Suprapubic skin (tissue), 4 donors: Measurements from ENCODE around the gene CYBA. TPM values are rescaled to one million over a fixed set of nuclear protein-coding genes. Genes with fewer than 3 reads are reported as not detected.

Source experiments
- DNase-seq, 2 donors: peaks; one replicate each; pipeline ENCODE4 v3.0.0-alpha.2; 2019; ENCODE audit warnings: low spot score in 2 of 2
- H3K27ac ChIP-seq: fragments of 200-600 bp; sonication (generic); one replicate; pipeline ENCODE4 v1.5.1; 2019
- H3K27me3 ChIP-seq: fragments of 200-600 bp; sonication (generic); one replicate; pipeline ENCODE4 v1.5.1; 2019
- H3K36me3 ChIP-seq: fragments of 200-600 bp; sonication (generic); one replicate; pipeline ENCODE4 v1.5.1; 2019
- H3K4me1 ChIP-seq: fragments of 200-600 bp; sonication (generic); one replicate; pipeline ENCODE4 v1.5.1; 2019
- H3K4me3 ChIP-seq: fragments of 200-600 bp; sonication (generic); one replicate; pipeline ENCODE4 v1.5.1; 2019; ENCODE audit warnings: mild to moderate bottlenecking
- H3K9me3 ChIP-seq: fragments of 200-600 bp; sonication (generic); one replicate; pipeline ENCODE4 v1.5.1; 2019
- CTCF ChIP-seq, 2 donors: fragments of 200-600 bp in 1 of 2; fragments of 450-650 bp in 1 of 2; sonication (generic) in 1 of 2; IDR thresholded peaks; one replicate each; pipeline ENCODE4 v1.5.1; 2016 to 2019; ENCODE audit warnings: antibody characterized with exemption in 2 of 2, mild to moderate bottlenecking in 1 of 2, moderate library complexity in 1 of 2
- EP300 ChIP-seq: sonication (generic); formaldehyde crosslinking; IDR thresholded peaks from one replicate; pipeline ENCODE4 v1.6.1; 2017; ENCODE audit warnings: antibody characterized with exemption
- POLR2A ChIP-seq, 2 donors: fragments of 450-650 bp; IDR thresholded peaks; one replicate each; pipeline ENCODE4 v1.6.1; 2017; ENCODE audit warnings: antibody characterized with exemption in 2 of 2, mild to moderate bottlenecking in 2 of 2, moderate library complexity in 2 of 2
- POLR2AphosphoS5 ChIP-seq, 3 donors: sonication (generic); formaldehyde crosslinking; IDR thresholded peaks; one replicate each; pipeline ENCODE4 v1.6.1; 2017; ENCODE audit warnings: antibody characterized with exemption in 3 of 3
- WGBS: methylation state at CpG from one replicate; pipeline ENCODE4 v1.1.5; 2018; 5-methylcytosine and 5-hydroxymethylcytosine counted together
- total RNA-seq, 4 donors: library from RNA; depleted of rRNA; stranded (reverse); fragments of >200 nt; gene quantifications; one replicate each; pipeline ENCODE4 v1.1.0, GENCODE V29; 2016

Gene CYBA
- total RNA-seq, 4 donors from 2014 or later, result 22.4 to 39.1 (median 29.7) TPM

- DNase-seq, result no peak
- Histone ChIP-seq H3K4me3 (no peak overlapping the region), H3K36me3 (peaks cover 67% of the 10 kb centered on the region), H3K4me1 (peaks cover 20% of the 10 kb centered on the region), H3K27me3 (no peaks in the 10 kb centered on the region), H3K27ac (no peak overlapping the region), H3K9me3 (no peaks in the 10 kb centered on the region)
- 58% methylated on average over 7 of the region's 7 CpGs for WGBS
- no peak for TF ChIP-seq POLR2AphosphoS5 (IDR thresholded peaks at IDR 0.05)
- TF ChIP-seq POLR2A (IDR thresholded peaks at IDR 0.05), result no peak
- TF ChIP-seq CTCF (IDR thresholded peaks at IDR 0.05), result no peak
- no peak for TF ChIP-seq EP300
Measured at GRCh38 chr16:88602091-88602490, 48.8 kb downstream of the CYBA start.

GRCh38 chr16:88601313-88602036 lies 49.4 kb downstream of the CYBA start:
- Histone ChIP-seq H3K9me3 (no peaks in the 10 kb centered on the region), H3K4me1 (peaks cover 20% of the 10 kb centered on the region), H3K4me3 (no peak overlapping the region), H3K27me3 (no peaks in the 10 kb centered on the region), H3K27ac (no peak overlapping the region), H3K36me3 (peaks cover 61% of the 10 kb centered on the region)
- 77% methylated on average over 9 of the region's 9 CpGs for WGBS
- DNase-seq, result no peak
- TF ChIP-seq CTCF (IDR thresholded peaks at IDR 0.05) (no peak), EP300 (no peak), POLR2AphosphoS5 (IDR thresholded peaks at IDR 0.05) (no peak), POLR2A (IDR thresholded peaks at IDR 0.05) (no peak)

DNA sequence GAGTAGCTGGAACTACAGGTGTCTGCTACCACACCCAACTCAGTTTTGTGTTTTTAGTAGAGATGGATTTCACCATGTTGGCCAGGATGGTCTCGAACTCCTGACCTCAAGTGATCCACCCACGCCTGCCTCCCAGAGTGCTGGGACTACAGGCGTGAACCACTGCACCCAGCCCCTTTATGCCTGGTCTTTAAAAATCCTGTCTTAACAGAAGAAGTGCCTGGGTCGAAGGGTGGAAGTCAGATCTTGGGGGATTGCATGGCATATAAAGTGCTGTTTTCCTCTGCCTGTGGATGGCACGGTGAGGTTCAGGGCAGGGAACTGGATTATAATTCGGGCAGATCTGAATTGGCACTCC lies 50.3 kb downstream of the CYBA start:
- no peak for TF ChIP-seq POLR2AphosphoS5 (IDR thresholded peaks at IDR 0.05)
- no peak for TF ChIP-seq POLR2A (IDR thresholded peaks at IDR 0.05)
- TF ChIP-seq EP300, result no peak
- no peak for TF ChIP-seq CTCF (IDR thresholded peaks at IDR 0.05)
- no peak overlapping the region for H3K27ac ChIP-seq
- no peak for DNase-seq
- no peaks in the 10 kb centered on the region for H3K27me3 ChIP-seq
- H3K9me3 ChIP-seq, result no peaks in the 10 kb centered on the region
- H3K36me3 ChIP-seq, result peaks cover 52% of the 10 kb centered on the region
- 94% methylated on average over 6 of the region's 6 CpGs for WGBS
- no peak overlapping the region for H3K4me3 ChIP-seq
- peaks cover 20% of the 10 kb centered on the region for H3K4me1 ChIP-seq

DNA sequence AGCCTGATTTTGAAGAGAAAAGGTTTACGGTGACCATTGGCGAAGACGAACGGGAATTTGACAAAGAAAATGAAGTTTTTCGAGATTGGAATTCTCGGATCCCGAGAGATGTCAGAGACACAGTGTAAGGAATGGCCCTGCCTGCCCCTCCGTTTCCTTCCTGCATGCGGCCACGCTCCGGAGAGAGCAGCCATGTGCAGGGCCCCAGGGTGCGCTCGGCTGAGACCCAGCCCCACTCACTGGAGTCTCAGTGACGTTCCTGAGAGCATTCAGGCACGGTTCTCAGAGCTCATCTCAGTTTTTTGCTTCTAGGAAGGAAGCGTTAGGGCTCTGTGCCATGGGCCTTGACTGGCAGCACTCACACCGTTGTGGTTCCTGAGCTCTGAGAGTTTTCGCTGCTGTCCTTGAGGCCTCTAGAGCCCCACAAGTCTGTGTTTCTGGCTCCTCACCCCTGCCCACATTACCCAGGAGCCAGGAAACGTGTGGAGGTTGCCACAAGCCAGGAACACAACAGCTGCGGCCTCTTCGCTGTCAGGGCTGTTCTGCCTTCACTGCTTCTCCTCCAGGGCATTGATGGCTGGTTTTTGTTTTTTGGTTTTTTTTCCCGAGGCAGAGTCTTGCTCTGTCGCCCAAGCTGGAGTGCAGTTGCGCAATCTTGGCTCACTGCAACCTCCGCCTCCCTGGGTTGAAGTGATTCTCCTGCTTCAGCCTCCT lies 50.9 kb downstream of the CYBA start:
- Histone ChIP-seq H3K27me3 (no peaks in the 10 kb centered on the region), H3K4me1 (peaks cover 20% of the 10 kb centered on the region), H3K27ac (peak overlapping the region; percentile 20), H3K9me3 (no peaks in the 10 kb centered on the region), H3K4me3 (no peak overlapping the region), H3K36me3 (peaks cover 46% of the 10 kb centered on the region)
- DNase-seq, result no peak
- TF ChIP-seq POLR2AphosphoS5 (IDR thresholded peaks at IDR 0.05) (no peak), POLR2A (IDR thresholded peaks at IDR 0.05) (no peak)
- 73% methylated on average over 25 of the region's 25 CpGs for WGBS

GRCh38 chr16:88599092-88599733 lies 51.6 kb downstream of the CYBA start:
- DNase-seq, result peak in 1 of 2 donors; percentile 80

More at GRCh38 chr16:88599092-88599733, 51.6 kb downstream of the CYBA start:
- Histone ChIP-seq H3K27ac (peak overlapping the region; percentile 20), H3K4me3 (no peak overlapping the region), H3K27me3 (no peaks in the 10 kb centered on the region), H3K4me1 (peaks cover 20% of the 10 kb centered on the region), H3K9me3 (no peaks in the 10 kb centered on the region), H3K36me3 (peaks cover 46% of the 10 kb centered on the region)
- TF ChIP-seq CTCF (IDR thresholded peaks at IDR 0.05) (no peak), POLR2A (IDR thresholded peaks at IDR 0.05) (no peak), EP300 (peak; percentile 57)
- WGBS, result 77% methylated on average over 11 of the region's 14 CpGs
